HEK293T (cell line): Measurements from ENCODE around the gene KCNAB2.

ENCODE experiments used
- ARNT ChIP-seq: fragments of 450-650 bp; IDR thresholded peaks from 2 replicates; pipeline ENCODE4 v1.6.1; 2017; ENCODE audit warnings: mild to moderate bottlenecking
- BHLHE40 ChIP-seq: fragments of 450-650 bp; IDR thresholded peaks from 2 replicates; pipeline ENCODE4 v1.6.1; 2016; ENCODE audit warnings: mild to moderate bottlenecking, moderate library complexity, borderline replicate concordance
- ELF4 ChIP-seq: fragments of 450-650 bp; IDR thresholded peaks from 2 replicates; pipeline ENCODE4 v1.6.1; 2017; ENCODE audit warnings: antibody characterized with exemption
- FOXA1 ChIP-seq: fragments of 450-650 bp; IDR thresholded peaks from 2 replicates; pipeline ENCODE4 v1.6.1; 2016; ENCODE audit warnings: mild to moderate bottlenecking
- FOXK2 ChIP-seq: fragments of 450-650 bp; IDR thresholded peaks from 2 replicates; pipeline ENCODE4 v1.6.1; 2016; ENCODE audit warnings: mild to moderate bottlenecking
- FOXM1 ChIP-seq: fragments of 450-650 bp; IDR thresholded peaks from 2 replicates; pipeline ENCODE4 v1.6.1; 2017; ENCODE audit warnings: mild to moderate bottlenecking, borderline replicate concordance
- LEF1 ChIP-seq: fragments of 450-650 bp; IDR thresholded peaks from 2 replicates; pipeline ENCODE4 v1.6.1; 2017; ENCODE audit warnings: mild to moderate bottlenecking, borderline replicate concordance
- NFRKB ChIP-seq: fragments of 450-650 bp; IDR thresholded peaks from 2 replicates; pipeline ENCODE4 v1.6.1; 2016; ENCODE audit warnings: mild to moderate bottlenecking, moderate library complexity
- SP1 ChIP-seq: fragments of 450-650 bp; IDR thresholded peaks from 2 replicates; pipeline ENCODE4 v1.6.1; 2017
- SUZ12 ChIP-seq: fragments of 450-650 bp; IDR thresholded peaks from 2 replicates; pipeline ENCODE4 v1.6.1; 2016; ENCODE audit warnings: mild to moderate bottlenecking
- TARDBP ChIP-seq: fragments of 450-650 bp; IDR thresholded peaks from 2 replicates; pipeline ENCODE4 v1.6.1; 2016
- ZNF384 ChIP-seq: fragments of 450-650 bp; IDR thresholded peaks from 2 replicates; pipeline ENCODE4 v1.6.1; 2016

- TF ChIP-seq FOXA1: no peak
- TF ChIP-seq FOXK2: no peak
- TF ChIP-seq ELF4: no peak
- TF ChIP-seq NFRKB: no peak
- no peak for TF ChIP-seq LEF1
- TF ChIP-seq TARDBP: no peak
- no peak for TF ChIP-seq ZNF384
- no peak for TF ChIP-seq BHLHE40
- no peak for TF ChIP-seq SP1
- TF ChIP-seq ARNT: no peak
- no peak for TF ChIP-seq FOXM1
- TF ChIP-seq SUZ12: no peak
Measured at GRCh38 chr1:6112690-6113005, 67.0 kb downstream of the KCNAB2 start.
